GM23338 (cell line): ENCODE data around the gene SOD2. TPM values are rescaled to one million over a fixed set of nuclear protein-coding genes. Genes with fewer than 3 reads are reported as not detected.

Experiments used
- polyA plus RNA-seq: library from polyadenylated mRNA; unstranded; fragments of >200 nt; fragmentation: Nextera tagmentation; extraction: Ambion mirVana; gene quantifications from 2 replicates; pipeline ENCODE4 v1.2.1, GENCODE V29; 2016
- small RNA-seq: library from RNA; depleted of rRNA; stranded (forward); fragments of <200 nt; gene quantifications from one replicate; pipeline ENCODE3, GENCODE V24; 2014; ENCODE audit warnings: low replicate concordance
- total RNA-seq: library from RNA; depleted of rRNA; stranded (reverse); fragments of >200 nt; shearing (Covaris generic); gene quantifications from 2 replicates; pipeline ENCODE4 v1.2.3, GENCODE V29; 2014; rRNA removed

SOD2 gene
- total and polyA plus RNA-seq, 2 experiments from 2014 or later: 44.1 to 73.0 TPM

Small RNA genes lying within 50 kb of the gene (small RNA-seq; reads per million reads assigned to genes)
- not detected for gene RNU4ATAC18P

Other genes starting within 250 kb of the SOD2 start
- 108 and 110 TPM in 2 replicates for gene WTAP, start 34.3 kb upstream of the SOD2 start, total RNA-seq
- gene WTAP, start 34.3 kb upstream of the SOD2 start, polyA plus RNA-seq: 107 and 121 TPM in 2 replicates
- 104 and 108 TPM in 2 replicates for gene ACAT2, start 68.8 kb upstream of the SOD2 start, total RNA-seq
- 136 and 151 TPM in 2 replicates for gene ACAT2, start 68.8 kb upstream of the SOD2 start, polyA plus RNA-seq
- 339 and 346 TPM in 2 replicates for gene TCP1, start 96.4 kb upstream of the SOD2 start, total RNA-seq
- gene TCP1, start 96.4 kb upstream of the SOD2 start, polyA plus RNA-seq: 200 and 222 TPM in 2 replicates
- 91.3 and 91.4 TPM in 2 replicates for gene MRPL18, start 97.2 kb upstream of the SOD2 start, total RNA-seq
- 228 and 230 TPM in 2 replicates for gene MRPL18, start 97.2 kb upstream of the SOD2 start, polyA plus RNA-seq
- 0.12 TPM in 1 of 2 replicates, not detected in the other for gene PNLDC1, start 107.0 kb upstream of the SOD2 start, total RNA-seq
- not detected in 2 replicates for gene PNLDC1, start 107.0 kb upstream of the SOD2 start, polyA plus RNA-seq
- 0.03 and 0.08 TPM in 2 replicates for gene MAS1, start 197.7 kb upstream of the SOD2 start, total RNA-seq
- not detected in 2 replicates for gene MAS1, start 197.7 kb upstream of the SOD2 start, polyA plus RNA-seq